MM.1S (cell line): ENCODE results near the gene NUB1.

Experiments
- DNase-seq: peaks from one replicate; pipeline ENCODE4 v3.0.0-alpha.2; 2015
- H2AFZ ChIP-seq: fragments of 300-600 bp; sonication (generic); 2 replicates; pipeline ENCODE4 v1.6.0; 2016; ENCODE audit warnings: antibody characterized with exemption, low read length
- H3F3A ChIP-seq: fragments of 300-600 bp; sonication (generic); 2 replicates; pipeline ENCODE4 v1.6.1; 2016; ENCODE audit warnings: mild to moderate bottlenecking, antibody characterized with exemption, low read length, moderate library complexity, mixed read lengths; ENCODE audit not compliant: insufficient read depth
- H3K27ac ChIP-seq: fragments of 300-600 bp; sonication (generic); 2 replicates; pipeline ENCODE4 v1.5.1; 2016; ENCODE audit warnings: mild to moderate bottlenecking, low read length
- H3K27me3 ChIP-seq: fragments of 300-600 bp; sonication (generic); replicated peaks from 2 replicates; pipeline ENCODE4 v1.6.0; 2016; ENCODE audit warnings: low read length; ENCODE audit not compliant: insufficient read depth
- H3K36me3 ChIP-seq: fragments of 300-600 bp; sonication (generic); replicated peaks from 2 replicates; pipeline ENCODE4 v1.6.1; 2016; ENCODE audit warnings: mild to moderate bottlenecking, low read length, mixed read lengths; ENCODE audit not compliant: insufficient read depth
- H3K4me1 ChIP-seq: fragments of 300-600 bp; sonication (generic); 2 replicates; pipeline ENCODE4 v1.6.1; 2016; ENCODE audit warnings: low read length, mixed read lengths
- H3K4me2 ChIP-seq: fragments of 300-600 bp; sonication (generic); 2 replicates; pipeline ENCODE4 v1.6.0; 2016; ENCODE audit warnings: low read depth, low read length
- H3K4me3 ChIP-seq: fragments of 300-600 bp; sonication (generic); 2 replicates; pipeline ENCODE4 v1.5.1; 2016; ENCODE audit warnings: low read length, mixed read lengths
- H3K79me2 ChIP-seq: fragments of 300-600 bp; sonication (generic); 2 replicates; pipeline ENCODE4 v1.6.1; 2016; ENCODE audit warnings: mixed run types, low read length, mixed read lengths
- H3K9ac ChIP-seq: fragments of 300-600 bp; sonication (generic); 2 replicates; pipeline ENCODE4 v1.6.1; 2016; ENCODE audit warnings: low read length, mixed read lengths
- H3K9me2 ChIP-seq: fragments of 300-600 bp; sonication (generic); replicated peaks from 2 replicates; pipeline ENCODE4 v1.6.1; 2016; ENCODE audit warnings: mild to moderate bottlenecking, low read length, mixed read lengths; ENCODE audit not compliant: insufficient read depth
- H3K9me3 ChIP-seq: fragments of 300-600 bp; sonication (generic); replicated peaks from 2 replicates; pipeline ENCODE4 v1.6.1; 2016; ENCODE audit warnings: mild to moderate bottlenecking, low read length, mixed read lengths; ENCODE audit not compliant: insufficient read depth
- H4K20me1 ChIP-seq: fragments of 300-600 bp; sonication (generic); 2 replicates; pipeline ENCODE4 v1.6.1; 2016; ENCODE audit warnings: mild to moderate bottlenecking, low read length, moderate library complexity, mixed read lengths; ENCODE audit not compliant: insufficient read depth
- CTCF ChIP-seq: fragments of 300-600 bp; sonication (generic); IDR thresholded peaks from 2 replicates; pipeline ENCODE4 v1.5.1; 2016; ENCODE audit warnings: antibody characterized with exemption, low read length, mixed read lengths
- EZH2 ChIP-seq: fragments of 300-600 bp; sonication (generic); optimal IDR thresholded peaks from 2 replicates; pipeline ENCODE3; 2017; ENCODE audit warnings: low read depth, mild to moderate bottlenecking, antibody characterized with exemption, low read length, mixed read lengths
- EZH2phosphoT487 ChIP-seq: fragments of 300-600 bp; sonication (generic); IDR thresholded peaks from 2 replicates; pipeline ENCODE4 v1.6.1; 2018; ENCODE audit warnings: antibody characterized with exemption, low read length

Gene NUB1

GRCh38 chr7:151367284-151367683 lies 25.7 kb downstream of the NUB1 start:
- H3K9me3 ChIP-seq: no peaks in the 10 kb centered on the region
- no peak overlapping the region for H3K27ac ChIP-seq
- H3K4me1 ChIP-seq: no peaks in the 10 kb centered on the region
- no peaks in the 10 kb centered on the region for H4K20me1 ChIP-seq
- H3K79me2 ChIP-seq: no peaks in the 10 kb centered on the region
- H3K9ac ChIP-seq: no peak overlapping the region
- H3K9me2 ChIP-seq: no peaks in the 10 kb centered on the region
- no peaks in the 10 kb centered on the region for H3F3A ChIP-seq
- no peaks in the 10 kb centered on the region for H3K36me3 ChIP-seq
- no peak overlapping the region for H3K4me2 ChIP-seq
- no peaks in the 10 kb centered on the region for H3K27me3 ChIP-seq
- no peak for DNase-seq
- TF ChIP-seq EZH2 (no peak), CTCF (no peak), EZH2phosphoT487 (no peak)
- H2AFZ ChIP-seq: no peak overlapping the region
- no peak overlapping the region for H3K4me3 ChIP-seq

GRCh38 chr7:151368136-151368571 lies 26.5 kb downstream of the NUB1 start:
- Histone ChIP-seq H3K9me2 (no peaks in the 10 kb centered on the region), H3K4me1 (no peaks in the 10 kb centered on the region), H3K27ac (no peak overlapping the region), H2AFZ (no peak overlapping the region), H3F3A (no peaks in the 10 kb centered on the region), H3K4me2 (no peak overlapping the region), H3K9me3 (no peaks in the 10 kb centered on the region), H3K4me3 (no peak overlapping the region), H3K9ac (no peak overlapping the region), H3K79me2 (no peaks in the 10 kb centered on the region), H3K36me3 (no peaks in the 10 kb centered on the region), H3K27me3 (no peaks in the 10 kb centered on the region), H4K20me1 (no peaks in the 10 kb centered on the region)
- peak; percentile 92 for DNase-seq
- TF ChIP-seq CTCF (peak; percentile 99), EZH2 (no peak)

- Histone ChIP-seq H3K27me3 (no peaks in the 10 kb centered on the region), H3K4me1 (no peaks in the 10 kb centered on the region), H3K9me3 (no peaks in the 10 kb centered on the region), H3K9ac (no peak overlapping the region), H3K4me3 (no peak overlapping the region), H2AFZ (no peak overlapping the region), H3K27ac (no peak overlapping the region), H3F3A (no peaks in the 10 kb centered on the region), H4K20me1 (no peaks in the 10 kb centered on the region), H3K9me2 (no peaks in the 10 kb centered on the region), H3K36me3 (no peaks in the 10 kb centered on the region), H3K79me2 (no peaks in the 10 kb centered on the region), H3K4me2 (no peak overlapping the region)
- TF ChIP-seq CTCF (no peak), EZH2phosphoT487 (no peak), EZH2 (no peak)
- no peak for DNase-seq
Observed at GRCh38 chr7:151371266-151371665, 29.7 kb downstream of the NUB1 start.
